ENCODE data around the gene LAMC3. TPM values are rescaled to one million over a fixed set of nuclear protein-coding genes. Genes with fewer than 3 reads are reported as not detected.

Gene LAMC3
- total RNA-seq, 2 experiments from 2014 or later: 0.19 to 2.2 TPM

DNA sequence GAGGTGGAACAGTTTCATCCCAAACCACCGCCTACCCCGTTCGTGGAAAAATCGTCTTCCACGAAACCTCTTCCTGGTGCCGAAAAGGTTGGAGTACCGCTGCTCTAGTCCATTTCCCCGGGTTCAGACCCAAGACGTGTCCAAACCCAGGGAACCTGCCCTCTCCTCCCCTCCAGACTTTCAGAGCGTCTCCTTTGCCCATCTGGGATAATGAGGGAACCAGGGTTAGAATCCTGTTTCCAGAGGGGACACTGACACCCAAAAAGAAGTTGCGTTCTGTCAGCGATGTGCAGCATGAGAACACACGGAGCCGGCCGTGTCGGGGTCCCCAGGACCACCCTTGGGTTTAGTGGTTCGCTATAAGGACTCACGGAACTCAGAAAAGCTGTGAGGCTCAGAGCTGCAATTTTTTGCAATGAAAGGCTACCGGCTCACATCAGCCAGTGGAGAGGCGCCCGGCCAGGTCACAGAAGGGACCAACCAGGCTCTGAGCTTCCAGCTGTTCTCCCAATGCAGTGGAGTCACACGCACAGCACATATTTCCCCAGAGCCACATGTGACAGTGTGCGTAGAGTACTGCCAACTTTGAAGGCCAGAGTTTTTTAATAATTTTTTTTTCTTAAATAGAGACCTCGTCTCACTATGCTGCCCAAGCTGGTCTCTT, 19.4 kb downstream of the LAMC3 start:
- no peaks in the 10 kb centered on the region for H4K20me1 ChIP-seq (ENCODE audit: insufficient read depth, low read length)
- POLR2A ChIA-PET: no interaction called here

DNA sequence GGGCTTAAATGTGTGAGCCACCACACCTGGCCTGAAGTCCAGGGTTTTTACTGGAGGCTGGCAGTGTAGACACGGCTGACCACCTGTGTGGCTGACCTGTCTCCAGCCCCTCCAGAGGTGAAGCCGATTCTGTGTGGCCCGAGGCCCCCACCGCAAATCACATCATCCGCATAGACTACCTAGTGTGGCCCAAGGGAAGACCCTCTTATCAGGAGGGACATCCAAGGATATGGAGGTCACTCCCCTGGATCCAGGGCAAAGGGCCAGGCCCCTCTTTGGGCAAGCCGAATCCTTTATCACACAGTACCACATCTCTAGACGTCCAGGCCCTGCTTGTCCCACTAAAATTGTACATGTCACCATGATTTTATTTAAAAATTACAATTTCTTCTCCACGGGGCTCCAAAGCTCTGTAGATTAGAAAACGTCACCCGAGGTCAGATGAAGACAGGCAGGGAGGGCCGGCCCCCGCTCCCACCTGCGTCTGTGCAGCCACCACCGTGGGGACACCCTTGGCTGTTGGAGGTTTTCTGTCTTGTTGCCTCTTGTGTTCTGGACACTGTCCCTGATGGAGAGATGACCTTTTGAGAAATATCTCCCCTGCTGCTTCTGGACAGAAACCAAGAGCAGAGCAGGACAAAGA, 20.1 kb downstream of the LAMC3 start:
- H3K36me3 ChIP-seq (ENCODE audit: insufficient read depth, low read length): no peaks in the 10 kb centered on the region
- no peaks in the 10 kb centered on the region for H3K9me2 ChIP-seq (ENCODE audit: insufficient read depth, low read length)
- H3K27ac ChIP-seq (ENCODE audit: low read depth, low read length, poor library complexity, severe bottlenecking): no peak overlapping the region
- no peaks in the 10 kb centered on the region for H4K20me1 ChIP-seq (ENCODE audit: insufficient read depth, low read length)
- H3K4me2 ChIP-seq (ENCODE audit: low read length): no peak overlapping the region
- DNase-seq (ENCODE audit: low spot score): no peak
- H2AFZ ChIP-seq (ENCODE audit: low read length): no peak overlapping the region
- intact Hi-C loops (cut with micrococcal nuclease; ENCODE audit: unreplicated experiment): no loop called here
- POLR2A ChIA-PET: interaction anchor here (0.5 kb wide), 1 partner anchor 272 kb away, joined by 4 read pairs; no protein-coding TSS in a partner anchor
- no peaks in the 10 kb centered on the region for H3K4me1 ChIP-seq (ENCODE audit: insufficient read depth, low read length, poor library complexity, severe bottlenecking)
- H3K4me3 ChIP-seq (ENCODE audit: low read depth, low read length, poor library complexity, severe bottlenecking): no peak overlapping the region
- BruUV-seq (replicated peaks): no TSS peak
- CTCF ChIA-PET (ENCODE audit: unreplicated experiment): no interaction called here
- H3K79me2 ChIP-seq (ENCODE audit: insufficient read depth, low read depth, low read length): no peaks in the 10 kb centered on the region
- H3K9me3 ChIP-seq (ENCODE audit: low read length): no peaks in the 10 kb centered on the region
- TF ChIP-seq, protein P1, sequence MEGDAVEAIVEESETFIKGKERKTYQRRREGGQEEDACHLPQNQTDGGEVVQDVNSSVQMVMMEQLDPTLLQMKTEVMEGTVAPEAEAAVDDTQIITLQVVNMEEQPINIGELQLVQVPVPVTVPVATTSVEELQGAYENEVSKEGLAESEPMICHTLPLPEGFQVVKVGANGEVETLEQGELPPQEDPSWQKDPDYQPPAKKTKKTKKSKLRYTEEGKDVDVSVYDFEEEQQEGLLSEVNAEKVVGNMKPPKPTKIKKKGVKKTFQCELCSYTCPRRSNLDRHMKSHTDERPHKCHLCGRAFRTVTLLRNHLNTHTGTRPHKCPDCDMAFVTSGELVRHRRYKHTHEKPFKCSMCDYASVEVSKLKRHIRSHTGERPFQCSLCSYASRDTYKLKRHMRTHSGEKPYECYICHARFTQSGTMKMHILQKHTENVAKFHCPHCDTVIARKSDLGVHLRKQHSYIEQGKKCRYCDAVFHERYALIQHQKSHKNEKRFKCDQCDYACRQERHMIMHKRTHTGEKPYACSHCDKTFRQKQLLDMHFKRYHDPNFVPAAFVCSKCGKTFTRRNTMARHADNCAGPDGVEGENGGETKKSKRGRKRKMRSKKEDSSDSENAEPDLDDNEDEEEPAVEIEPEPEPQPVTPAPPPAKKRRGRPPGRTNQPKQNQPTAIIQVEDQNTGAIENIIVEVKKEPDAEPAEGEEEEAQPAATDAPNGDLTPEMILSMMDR (conservative IDR thresholded peaks at IDR 0.05; ENCODE audit: low read length): no peak
- no peak for TF ChIP-seq EZH2phosphoT487 (IDR thresholded peaks at IDR 0.05; ENCODE audit: borderline replicate concordance, low read depth, low read length)

More for the DNA sequence above, 19.4 kb downstream of the LAMC3 start:
- no peaks in the 10 kb centered on the region for H3K4me1 ChIP-seq (ENCODE audit: insufficient read depth, low read length, poor library complexity, severe bottlenecking)
- H3K4me2 ChIP-seq (ENCODE audit: low read length): no peak overlapping the region
- H3K9me2 ChIP-seq (ENCODE audit: insufficient read depth, low read length): no peaks in the 10 kb centered on the region
- no peaks in the 10 kb centered on the region for H3K9me3 ChIP-seq (ENCODE audit: low read length)
- DNase-seq (ENCODE audit: low spot score): no peak
- H3K27ac ChIP-seq (ENCODE audit: low read depth, low read length, poor library complexity, severe bottlenecking): no peak overlapping the region
- H2AFZ ChIP-seq (ENCODE audit: low read length): no peak overlapping the region
- H3K79me2 ChIP-seq (ENCODE audit: insufficient read depth, low read depth, low read length): no peaks in the 10 kb centered on the region
- intact Hi-C loops (cut with micrococcal nuclease; ENCODE audit: unreplicated experiment): no loop called here
- no TSS peak for BruUV-seq (replicated peaks)
- no peak overlapping the region for H3K4me3 ChIP-seq (ENCODE audit: low read depth, low read length, poor library complexity, severe bottlenecking)
- TF ChIP-seq, protein P1 (conservative IDR thresholded peaks at IDR 0.05; ENCODE audit: low read length): no peak
- TF ChIP-seq EZH2phosphoT487 (IDR thresholded peaks at IDR 0.05; ENCODE audit: borderline replicate concordance, low read depth, low read length): no peak
- no peaks in the 10 kb centered on the region for H3K36me3 ChIP-seq (ENCODE audit: insufficient read depth, low read length)
- CTCF ChIA-PET (ENCODE audit: unreplicated experiment): no interaction called here

DNA sequence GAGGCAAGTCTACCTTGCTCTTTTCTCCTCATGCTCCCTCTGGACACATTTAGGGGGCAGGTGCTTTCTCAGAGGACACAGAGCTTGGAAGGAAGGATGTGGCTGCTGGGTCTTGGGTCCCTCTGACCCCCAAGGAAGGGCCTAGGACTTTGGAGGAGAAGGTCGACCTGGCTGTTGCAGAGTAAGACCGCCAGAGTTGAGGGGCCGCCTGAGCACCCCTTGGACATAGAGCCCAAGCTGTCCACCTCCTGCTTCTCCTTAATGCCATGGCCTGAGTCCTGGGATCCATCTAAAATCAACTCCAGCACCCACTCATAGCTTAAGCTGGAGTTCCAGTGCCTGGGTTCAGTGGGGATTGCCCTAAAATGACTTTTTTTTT, 20.6 kb downstream of the LAMC3 start:
- Histone ChIP-seq H2AFZ (ENCODE audit: low read length) (no peak overlapping the region), H3K9me2 (ENCODE audit: insufficient read depth, low read length) (no peaks in the 10 kb centered on the region), H3K79me2 (ENCODE audit: insufficient read depth, low read depth, low read length) (no peaks in the 10 kb centered on the region), H3K4me1 (ENCODE audit: insufficient read depth, low read length, poor library complexity, severe bottlenecking) (no peaks in the 10 kb centered on the region), H4K20me1 (ENCODE audit: insufficient read depth, low read length) (no peaks in the 10 kb centered on the region), H3K27ac (ENCODE audit: low read depth, low read length, poor library complexity, severe bottlenecking) (no peak overlapping the region), H3K36me3 (ENCODE audit: insufficient read depth, low read length) (no peaks in the 10 kb centered on the region), H3K9me3 (ENCODE audit: low read length) (no peaks in the 10 kb centered on the region), H3K4me3 (ENCODE audit: low read depth, low read length, poor library complexity, severe bottlenecking) (no peak overlapping the region), H3K4me2 (ENCODE audit: low read length) (no peak overlapping the region)
- CTCF ChIA-PET (ENCODE audit: unreplicated experiment): no interaction called here
- no peak for TF ChIP-seq EZH2phosphoT487 (IDR thresholded peaks at IDR 0.05; ENCODE audit: borderline replicate concordance, low read depth, low read length)
- TF ChIP-seq, protein P1 (conservative IDR thresholded peaks at IDR 0.05; ENCODE audit: low read length): no peak
- no TSS peak for BruUV-seq (replicated peaks)
- POLR2A ChIA-PET: interaction anchor here (0.5 kb wide), 1 partner anchor 272 kb away, joined by 4 read pairs; no protein-coding TSS in a partner anchor
- no peak for DNase-seq (ENCODE audit: low spot score)
- intact Hi-C loops (cut with micrococcal nuclease; ENCODE audit: unreplicated experiment): no loop called here
